SU-DHL-6 (cell line): ENCODE measurements around the gene SLC6A3.
"Not testable (repeated sequence)": the region's sequence is repeated elsewhere in the genome, so short reads cannot be mapped to it uniquely, and the experiment has no call there.

Experiments used
- H2AFZ ChIP-seq: fragments of 200-600 bp; sonication (generic); 2 replicates; pipeline ENCODE4 v1.6.1; 2014; ENCODE audit warnings: low read depth, mild to moderate bottlenecking, moderate library complexity, mixed read lengths, antibody characterized with exemption, low read length; ENCODE audit not compliant: severe bottlenecking
- H3F3A ChIP-seq: fragments of 200-600 bp; shearing (Covaris generic); 2 replicates; pipeline ENCODE4 v1.6.0; 2016; ENCODE audit warnings: antibody characterized with exemption, mild to moderate bottlenecking; ENCODE audit not compliant: insufficient read depth
- H3K27ac ChIP-seq: fragments of 200-600 bp; sonication (generic); 2 replicates; pipeline ENCODE4 v1.5.1; 2016; ENCODE audit warnings: low read depth, mild to moderate bottlenecking, low read length, moderate library complexity, mixed read lengths
- H3K27me3 ChIP-seq: fragments of 200-600 bp; sonication (generic), shearing (Covaris generic); 2 replicates; pipeline ENCODE4 v1.6.0; 2014; ENCODE audit warnings: mild to moderate bottlenecking, low read length
- H3K36me3 ChIP-seq: fragments of 200-600 bp; sonication (generic); 2 replicates; pipeline ENCODE4 v1.6.1; 2014; ENCODE audit warnings: mild to moderate bottlenecking, low read length, mixed read lengths
- H3K4me2 ChIP-seq: fragments of 300-600, 200-600 bp; shearing (Covaris generic), sonication (generic); 2 replicates; pipeline ENCODE4 v1.6.0; 2014; ENCODE audit warnings: low read length, low read depth, mild to moderate bottlenecking; ENCODE audit not compliant: poor library complexity, severe bottlenecking
- H3K4me3 ChIP-seq: fragments of 200-600 bp; sonication (generic); 2 replicates; pipeline ENCODE4 v1.5.1; 2014; ENCODE audit warnings: antibody characterized with exemption, low read length, mild to moderate bottlenecking, mixed read lengths; ENCODE audit not compliant: insufficient read depth, poor library complexity, severe bottlenecking
- H3K79me2 ChIP-seq: fragments of 200-600 bp; sonication (generic); 2 replicates; pipeline ENCODE4 v1.6.1; 2014; ENCODE audit warnings: mild to moderate bottlenecking, low read length, moderate library complexity; ENCODE audit not compliant: insufficient read depth
- H3K9ac ChIP-seq: fragments of 200-600 bp; sonication (generic); 2 replicates; pipeline ENCODE4 v1.7.0; 2014; ENCODE audit warnings: mild to moderate bottlenecking, low read length
- H3K9me2 ChIP-seq: fragments of 200-600 bp; sonication (generic); replicated peaks from 2 replicates; pipeline ENCODE4 v1.6.1; 2014; ENCODE audit warnings: low read length; ENCODE audit not compliant: insufficient read depth
- H3K9me3 ChIP-seq: fragments of 200-600 bp; sonication (generic); 2 replicates; pipeline ENCODE4 v1.6.1; 2014; ENCODE audit warnings: low read length, mixed read lengths; ENCODE audit not compliant: insufficient read depth
- H4K20me1 ChIP-seq: fragments of 200-600 bp; sonication (generic); 2 replicates; pipeline ENCODE4 v1.6.1; 2014; ENCODE audit warnings: low read depth, mild to moderate bottlenecking, antibody characterized with exemption, low read length, moderate library complexity, mixed read lengths
- CTCF ChIP-seq: fragments of 200-600 bp; sonication (generic); IDR thresholded peaks from one replicate; pipeline ENCODE4 v1.5.1; 2017; ENCODE audit warnings: antibody characterized with exemption, mild to moderate bottlenecking, low read length, moderate library complexity; ENCODE audit not compliant: insufficient read depth, poor library complexity, severe bottlenecking
- EZH2phosphoT487 ChIP-seq: fragments of 200-600 bp; sonication (generic), shearing (Covaris generic); conservative IDR thresholded peaks from 2 replicates; pipeline ENCODE4 v1.6.1; 2018; ENCODE audit warnings: mild to moderate bottlenecking, antibody characterized with exemption, low read length, moderate library complexity, mixed read lengths

The SLC6A3 gene

GRCh38 chr5:1423901-1424603, 21.2 kb downstream of the SLC6A3 start:
- Histone ChIP-seq H3K9me2 (no peaks in the 10 kb centered on the region), H3F3A (no peaks in the 10 kb centered on the region), H3K79me2 (no peaks in the 10 kb centered on the region), H3K27me3 (no peaks in the 10 kb centered on the region), H3K4me2 (no peak overlapping the region), H2AFZ (no peak overlapping the region), H3K9me3 (peaks cover 14% of the 10 kb centered on the region; the same call in 1 of the 2 replicates), H3K4me3 (no peak overlapping the region), H3K27ac (no peak overlapping the region), H4K20me1 (no peaks in the 10 kb centered on the region), H3K9ac (no peak overlapping the region), H3K36me3 (no peaks in the 10 kb centered on the region; the same call in 1 of the 2 replicates)
- TF ChIP-seq EZH2phosphoT487 (no peak), CTCF (no peak)

GRCh38 chr5:1422522-1422921, 22.7 kb downstream of the SLC6A3 start:
- not testable (repeated sequence) for H3K27ac ChIP-seq, H3F3A ChIP-seq, H3K4me2 ChIP-seq, H3K27me3 ChIP-seq, H3K79me2 ChIP-seq, H4K20me1 ChIP-seq, H3K9me2 ChIP-seq, H3K9me3 ChIP-seq, H2AFZ ChIP-seq, H3K4me3 ChIP-seq, H3K9ac ChIP-seq, H3K36me3 ChIP-seq

GRCh38 chr5:1421521-1422341, 23.5 kb downstream of the SLC6A3 start:
- H3K79me2 ChIP-seq: no peaks in the 10 kb centered on the region
- no peak overlapping the region for H3K27ac ChIP-seq
- no peaks in the 10 kb centered on the region for H3K9me3 ChIP-seq
- H3K36me3 ChIP-seq: no peaks in the 10 kb centered on the region
- no peaks in the 10 kb centered on the region for H3F3A ChIP-seq
- H4K20me1 ChIP-seq: no peaks in the 10 kb centered on the region
- TF ChIP-seq CTCF (no peak), EZH2phosphoT487 (no peak)
- H3K9me2 ChIP-seq: no peaks in the 10 kb centered on the region
- H3K27me3 ChIP-seq: no peaks in the 10 kb centered on the region
- no peak overlapping the region for H3K4me2 ChIP-seq
- H3K4me3 ChIP-seq: no peak overlapping the region
- H2AFZ ChIP-seq: no peak overlapping the region
- H3K9ac ChIP-seq: no peak overlapping the region
